Neural progenitor cell (in vitro differentiated cells): ENCODE results near the gene GPN3. TPM values are rescaled to one million over a fixed set of nuclear protein-coding genes. Genes with fewer than 3 reads are reported as not detected.

Experiments used
- DNase-seq: peaks from one replicate; pipeline ENCODE4 v3.0.0-alpha.2; 2016; ENCODE audit warnings: low spot score
- H2AFZ ChIP-seq: fragments of 200-600 bp; sonication (generic); replicated peaks from 2 replicates; pipeline ENCODE4 v1.6.1; 2016; ENCODE audit warnings: antibody characterized with exemption
- H3F3A ChIP-seq: fragments of 200-600 bp; sonication (generic); 2 replicates; pipeline ENCODE4 v1.6.1; 2016; ENCODE audit warnings: antibody characterized with exemption, low read depth
- H3K27ac ChIP-seq: fragments of 200-600 bp; sonication (generic); 2 replicates; pipeline ENCODE4 v1.5.1; 2016; ENCODE audit warnings: mild to moderate bottlenecking
- H3K27me3 ChIP-seq: fragments of 200-600 bp; sonication (generic); 2 replicates; pipeline ENCODE4 v1.6.1; 2016; ENCODE audit warnings: mild to moderate bottlenecking, moderate library complexity
- H3K36me3 ChIP-seq: fragments of 200-600 bp; sonication (generic); 2 replicates; pipeline ENCODE4 v1.5.1; 2016
- H3K4me1 ChIP-seq: fragments of 200-600 bp; sonication (generic); 2 replicates; pipeline ENCODE4 v1.6.1; 2016; ENCODE audit warnings: mixed run types
- H3K4me2 ChIP-seq: fragments of 200-600 bp; sonication (generic); 2 replicates; pipeline ENCODE4 v1.6.1; 2016
- H3K4me3 ChIP-seq: fragments of 200-600 bp; sonication (generic); 2 replicates; pipeline ENCODE4 v1.5.1; 2016
- H3K79me2 ChIP-seq: fragments of 200-600 bp; sonication (generic); 2 replicates; pipeline ENCODE4 v1.6.1; 2016; ENCODE audit warnings: low read depth
- H3K9ac ChIP-seq: fragments of 200-600 bp; sonication (generic); 2 replicates; pipeline ENCODE4 v1.6.1; 2016
- H3K9me3 ChIP-seq: fragments of 200-600 bp; sonication (generic); 2 replicates; pipeline ENCODE4 v1.5.1; 2016; ENCODE audit warnings: low read depth
- H4K20me1 ChIP-seq: fragments of 200-600 bp; sonication (generic); 2 replicates; pipeline ENCODE4 v1.6.1; 2016; ENCODE audit warnings: low read depth
- H3K27ac Mint-ChIP-seq: 3 replicates; pipeline ENCODE4 v1.8.0; 2021; ENCODE audit warnings: mixed read lengths
- H3K27me3 Mint-ChIP-seq: 2 replicates; pipeline ENCODE4 v1.8.0; 2022; ENCODE audit warnings: low read depth, mild to moderate bottlenecking, inconsistent platforms, moderate library complexity, mixed read lengths; ENCODE audit not compliant: insufficient read depth
- H3K36me3 Mint-ChIP-seq: 3 replicates; pipeline ENCODE4 v1.8.0; 2021; ENCODE audit warnings: mixed read lengths
- H3K4me1 Mint-ChIP-seq: 3 replicates; pipeline ENCODE4 v1.8.0; 2021; ENCODE audit warnings: mixed read lengths
- H3K4me3 Mint-ChIP-seq: 3 replicates; pipeline ENCODE4 v1.8.0; 2021; ENCODE audit warnings: mild to moderate bottlenecking, moderate library complexity, mixed read lengths
- H3K9me3 Mint-ChIP-seq: 3 replicates; pipeline ENCODE4 v1.8.0; 2020; ENCODE audit warnings: mixed read lengths
- CTCF ChIP-seq: fragments of 200-600 bp; sonication (generic); IDR thresholded peaks from 2 replicates; pipeline ENCODE4 v1.5.1; 2017; ENCODE audit warnings: antibody characterized with exemption, mild to moderate bottlenecking
- EZH2 ChIP-seq: fragments of 200-600 bp; sonication (generic); IDR thresholded peaks from 2 replicates; pipeline ENCODE4 v1.6.1; 2017; ENCODE audit warnings: antibody characterized with exemption, mild to moderate bottlenecking, moderate library complexity
- EZH2phosphoT487 ChIP-seq: fragments of 200-600 bp; sonication (generic); IDR thresholded peaks from 2 replicates; pipeline ENCODE4 v1.6.1; 2017; ENCODE audit warnings: antibody characterized with exemption
- total RNA-seq: library from RNA; depleted of rRNA; stranded (reverse); fragments of >200 nt; gene quantifications from 2 replicates; pipeline ENCODE4 v1.2.3, GENCODE V29; 2015; ENCODE audit warnings: low replicate concordance

The GPN3 gene
- total RNA-seq, 1 donor from 2014 or later = 62.3 TPM

- Mint-ChIP-seq H3K27ac (no peak overlapping the region), H3K4me1 (peaks cover 10% of the 10 kb centered on the region), H3K27me3 (no peaks in the 10 kb centered on the region), H3K9me3 (no peaks in the 10 kb centered on the region), H3K36me3 (peaks cover 9% of the 10 kb centered on the region), H3K4me3 (no peak overlapping the region)
- Histone ChIP-seq H3K36me3 (peaks cover 13% of the 10 kb centered on the region), H3K27ac (no peak overlapping the region), H3K4me1 (peaks cover 3% of the 10 kb centered on the region), H4K20me1 (no peaks in the 10 kb centered on the region), H3K79me2 (peaks cover 13% of the 10 kb centered on the region), H3K9me3 (no peaks in the 10 kb centered on the region), H3F3A (peaks cover 40% of the 10 kb centered on the region), H3K9ac (no peak overlapping the region), H3K4me2 (no peak overlapping the region), H3K27me3 (no peaks in the 10 kb centered on the region), H3K4me3 (no peak overlapping the region), H2AFZ (no peak overlapping the region)
- no peak for TF ChIP-seq CTCF
- no peak for TF ChIP-seq EZH2phosphoT487
- no peak for TF ChIP-seq EZH2
- no peak for DNase-seq
Measured at GRCh38 chr12:110453569-110454296, 14.3 kb downstream of the GPN3 start.

GRCh38 chr12:110451263-110451662, 16.8 kb downstream of the GPN3 start:
- Histone ChIP-seq H3K4me3 (no peak overlapping the region), H4K20me1 (no peaks in the 10 kb centered on the region), H3F3A (peaks cover 40% of the 10 kb centered on the region), H3K79me2 (peaks cover 38% of the 10 kb centered on the region), H3K9ac (no peak overlapping the region), H3K27me3 (no peaks in the 10 kb centered on the region), H3K27ac (no peak overlapping the region), H3K4me2 (no peak overlapping the region), H2AFZ (no peak overlapping the region), H3K36me3 (peaks cover 13% of the 10 kb centered on the region), H3K9me3 (no peaks in the 10 kb centered on the region), H3K4me1 (peaks cover 3% of the 10 kb centered on the region)
- H3K4me1 Mint-ChIP-seq = peaks cover 13% of the 10 kb centered on the region
- H3K9me3 Mint-ChIP-seq = no peaks in the 10 kb centered on the region
- TF ChIP-seq EZH2phosphoT487 (no peak), EZH2 (no peak), CTCF (no peak)
- DNase-seq = no peak
- H3K27ac Mint-ChIP-seq = peak overlapping the region; percentile 39
- H3K36me3 Mint-ChIP-seq = peaks cover 11% of the 10 kb centered on the region
- H3K4me3 Mint-ChIP-seq = peak overlapping the region; percentile 72
- H3K27me3 Mint-ChIP-seq = no peaks in the 10 kb centered on the region

- H3K4me3 Mint-ChIP-seq = peak within 1 kb of the TSS; percentile 99
- peak within 1 kb of the TSS; percentile 94 for H3K27ac Mint-ChIP-seq
Measured at GRCh38 chr12:110449799-110450497, 18.1 kb downstream of the GPN3 start, which contains the start of gene ARPC3. TSS of gene ARPC3 (minus strand) at chr12:110450337. CDS start at chr12:110450260, 77 bp downstream.

More at GRCh38 chr12:110449799-110450497, 18.1 kb downstream of the GPN3 start, which contains the start of gene ARPC3:
- Histone ChIP-seq H3K9me3 (no peaks in the 10 kb centered on the region), H3K27me3 (no peaks in the 10 kb centered on the region), H3K9ac (peak within 1 kb of the TSS; percentile 59), H3K4me3 (peak within 1 kb of the TSS; percentile 89), H3K4me1 (peaks cover 3% of the 10 kb centered on the region), H3K79me2 (peaks cover 45% of the 10 kb centered on the region), H3K4me2 (peak within 1 kb of the TSS; percentile 85), H3F3A (peaks cover 37% of the 10 kb centered on the region), H3K27ac (no peak within 1 kb of the TSS), H4K20me1 (no peaks in the 10 kb centered on the region), H2AFZ (peak within 1 kb of the TSS; percentile 84), H3K36me3 (peaks cover 8% of the 10 kb centered on the region)
- peak; percentile 96 for DNase-seq
- peak; percentile 81 for TF ChIP-seq CTCF
- no peak for TF ChIP-seq EZH2phosphoT487
- no peak for TF ChIP-seq EZH2
- Mint-ChIP-seq H3K4me1 (peaks cover 13% of the 10 kb centered on the region), H3K27me3 (no peaks in the 10 kb centered on the region), H3K9me3 (no peaks in the 10 kb centered on the region), H3K36me3 (peaks cover 9% of the 10 kb centered on the region)
